CD4-positive, alpha-beta T cell treated with Interleukin-17A for 1 hour (primary cell): Measurements from ENCODE around the gene C11orf58.
A peak's percentile ranks its signal among the peaks of the same experiment; 100 is the strongest.

Experiments
- DNase-seq: peaks from one replicate; pipeline ENCODE4 v3.0.0-alpha.2; 2020

The C11orf58 gene

DNA sequence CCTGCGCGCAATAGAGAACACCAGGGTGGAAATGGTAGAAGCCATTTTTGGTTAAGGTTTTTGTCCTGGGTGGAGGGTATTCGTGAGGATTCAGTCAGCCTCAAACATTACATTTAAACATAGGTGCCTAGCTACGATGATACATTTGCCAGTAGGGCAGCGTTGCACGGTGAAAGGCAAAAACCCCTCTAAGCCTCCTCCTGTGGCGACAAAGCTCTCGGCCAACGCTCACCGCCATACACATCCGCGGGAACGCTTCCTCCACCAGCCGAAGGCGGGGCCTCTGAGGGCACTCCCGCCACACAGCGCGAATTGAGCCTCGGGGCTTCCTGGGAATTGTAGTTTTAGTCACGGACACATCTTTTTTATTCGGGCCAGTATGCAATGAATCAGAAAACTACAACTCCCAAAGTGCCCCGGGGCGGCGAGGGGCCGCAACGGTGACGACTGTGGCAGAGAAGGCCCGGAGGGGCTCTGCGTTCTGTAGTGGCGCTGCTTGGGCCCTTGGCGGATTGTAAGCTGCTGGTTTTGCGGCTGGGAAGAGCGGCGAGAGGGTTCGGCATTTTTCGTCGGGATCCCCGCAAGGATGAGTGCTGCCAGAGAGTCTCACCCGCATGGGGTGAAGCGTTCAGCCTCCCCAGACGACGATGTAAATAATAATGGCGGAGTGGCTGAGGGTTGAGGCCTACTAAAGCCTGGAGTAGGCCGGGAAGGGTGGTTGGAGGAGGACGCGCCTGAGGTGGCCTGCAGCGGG lies at the start of gene C11orf58:
Gene C11orf58 (plus strand): TSS at position 455 of the 754 bp plus-strand sequence. CDS start 132 bp downstream, at position 587.
- DNase-seq: peak; percentile 99

DNA sequence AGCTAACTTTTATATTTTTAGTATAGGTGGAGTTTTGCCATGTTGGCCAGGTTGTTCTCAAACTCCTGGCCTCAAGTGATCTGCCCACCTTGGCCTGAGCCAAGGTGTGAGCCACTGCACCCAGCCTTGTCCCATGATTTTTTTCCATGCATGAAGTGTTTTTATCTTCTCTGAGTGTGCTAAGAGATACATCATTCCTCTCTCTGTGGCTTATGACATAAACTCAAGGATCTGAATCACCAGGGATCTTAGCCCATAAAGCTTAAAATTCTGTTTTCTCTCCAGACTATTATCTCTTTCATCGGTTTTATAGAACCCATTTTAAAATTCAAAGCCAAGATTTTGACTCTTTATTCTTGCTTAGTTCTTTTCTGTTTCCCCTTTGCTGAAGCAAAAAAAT lies 48.4 kb upstream of the C11orf58 start:
- no peak for DNase-seq

DNA sequence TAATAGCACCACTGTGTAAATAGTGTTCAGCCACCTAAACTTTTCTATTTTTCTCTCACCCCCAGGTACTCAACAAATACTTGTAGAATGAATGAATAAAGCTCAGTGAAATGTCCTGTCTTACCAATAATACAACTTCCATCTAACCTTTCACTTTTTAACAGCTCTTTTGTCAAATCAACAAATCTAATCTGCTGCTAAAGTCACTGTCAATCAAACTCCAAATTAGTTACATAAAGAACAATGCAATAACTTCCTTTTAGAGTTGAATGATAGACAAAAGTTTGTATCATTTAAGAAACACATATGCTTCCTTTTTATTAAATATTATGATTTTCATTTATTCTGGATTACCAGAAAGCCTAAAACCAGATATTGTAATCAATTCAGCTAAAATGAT lies 34.7 kb upstream of the C11orf58 start:
- DNase-seq: no peak

DNA sequence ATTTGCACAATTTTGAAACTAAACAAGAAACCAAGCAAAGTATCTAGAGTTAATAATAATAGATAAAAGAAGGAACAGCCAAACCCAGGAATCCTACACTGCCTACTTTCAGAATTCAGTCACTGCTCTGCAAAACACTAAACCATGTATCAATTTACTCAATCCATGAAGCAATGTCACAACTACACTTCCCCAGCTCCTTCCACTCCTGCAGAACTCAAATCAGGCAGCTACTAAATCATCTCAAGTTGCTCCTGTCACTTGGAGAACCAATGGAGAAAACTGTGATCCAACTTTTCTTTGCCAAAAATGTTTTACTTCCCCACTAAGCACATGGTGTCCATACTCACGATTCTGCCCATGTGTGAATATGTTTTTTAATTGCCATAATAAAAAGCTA lies 24.9 kb upstream of the C11orf58 start:
- no peak for DNase-seq

DNA sequence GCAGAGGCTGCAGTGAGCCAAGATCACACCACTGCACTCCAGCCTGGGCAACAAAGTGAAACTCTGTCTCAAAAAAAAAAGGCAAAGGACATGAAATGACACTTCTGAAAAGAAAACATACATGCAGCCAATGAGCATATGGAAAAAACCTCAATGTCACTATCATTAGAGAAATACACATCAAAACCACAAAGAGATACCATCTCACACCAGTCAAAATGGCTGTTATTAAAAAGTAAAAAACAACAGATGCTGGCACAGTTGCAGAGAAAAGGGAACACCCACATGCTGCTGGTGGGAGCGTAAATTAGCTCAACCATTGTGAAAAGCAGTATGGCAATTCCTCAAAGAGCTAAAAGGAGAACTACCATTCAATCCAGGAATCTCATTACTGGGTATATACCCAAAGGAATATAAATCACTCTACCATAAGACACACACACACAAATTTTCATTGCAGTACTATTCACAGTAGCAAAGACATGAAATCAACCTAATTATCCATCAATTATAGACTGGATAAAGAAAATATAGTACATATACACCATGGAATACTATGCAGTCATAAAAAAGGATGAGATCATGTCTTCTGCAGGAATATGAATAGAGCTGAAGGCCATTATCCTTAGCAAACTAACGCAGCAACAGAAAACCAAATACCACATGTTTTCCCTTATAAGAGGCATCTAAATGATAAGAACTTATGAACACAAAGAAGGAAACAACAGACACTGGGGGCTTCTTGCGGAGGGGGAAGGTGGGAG lies 15.7 kb upstream of the C11orf58 start:
- no peak for DNase-seq

DNA sequence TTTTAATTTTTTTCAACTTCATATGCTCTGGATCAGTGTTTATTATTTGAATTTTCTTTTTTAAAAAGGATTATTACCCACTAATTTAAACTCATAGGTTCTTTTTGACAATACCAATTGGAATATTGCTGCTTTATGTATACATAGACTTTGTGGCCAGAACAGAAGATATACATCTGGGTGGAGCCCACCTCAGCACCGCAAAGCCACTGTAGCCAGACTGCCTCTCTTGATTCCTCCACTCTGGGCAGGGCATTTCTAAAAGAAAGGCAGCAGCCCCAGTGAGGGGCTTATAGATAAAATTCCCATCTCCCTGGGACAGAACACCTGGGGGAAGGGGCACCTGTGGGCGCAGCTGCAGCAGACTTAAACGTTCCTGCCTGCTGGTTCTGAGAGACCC lies 10.6 kb upstream of the C11orf58 start:
- no peak for DNase-seq

DNA sequence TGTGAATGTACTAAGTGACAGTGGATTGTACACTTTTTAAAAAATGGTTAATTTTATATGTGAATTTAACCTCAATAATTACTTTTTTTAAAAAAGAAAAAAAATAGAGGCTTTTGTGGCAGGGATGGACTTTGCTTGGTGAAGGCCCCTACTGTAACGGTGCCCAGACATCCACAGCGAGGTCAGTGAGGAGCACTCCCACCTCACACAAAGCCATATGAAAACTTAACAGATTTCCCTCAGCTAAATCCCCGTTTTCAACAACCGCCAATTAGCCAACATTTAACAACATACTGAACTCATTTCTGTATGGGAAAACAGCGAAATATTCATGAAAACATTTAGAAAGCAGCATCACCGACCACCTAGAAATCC lies 642 bp upstream of the C11orf58 start:
- DNase-seq: no peak

DNA sequence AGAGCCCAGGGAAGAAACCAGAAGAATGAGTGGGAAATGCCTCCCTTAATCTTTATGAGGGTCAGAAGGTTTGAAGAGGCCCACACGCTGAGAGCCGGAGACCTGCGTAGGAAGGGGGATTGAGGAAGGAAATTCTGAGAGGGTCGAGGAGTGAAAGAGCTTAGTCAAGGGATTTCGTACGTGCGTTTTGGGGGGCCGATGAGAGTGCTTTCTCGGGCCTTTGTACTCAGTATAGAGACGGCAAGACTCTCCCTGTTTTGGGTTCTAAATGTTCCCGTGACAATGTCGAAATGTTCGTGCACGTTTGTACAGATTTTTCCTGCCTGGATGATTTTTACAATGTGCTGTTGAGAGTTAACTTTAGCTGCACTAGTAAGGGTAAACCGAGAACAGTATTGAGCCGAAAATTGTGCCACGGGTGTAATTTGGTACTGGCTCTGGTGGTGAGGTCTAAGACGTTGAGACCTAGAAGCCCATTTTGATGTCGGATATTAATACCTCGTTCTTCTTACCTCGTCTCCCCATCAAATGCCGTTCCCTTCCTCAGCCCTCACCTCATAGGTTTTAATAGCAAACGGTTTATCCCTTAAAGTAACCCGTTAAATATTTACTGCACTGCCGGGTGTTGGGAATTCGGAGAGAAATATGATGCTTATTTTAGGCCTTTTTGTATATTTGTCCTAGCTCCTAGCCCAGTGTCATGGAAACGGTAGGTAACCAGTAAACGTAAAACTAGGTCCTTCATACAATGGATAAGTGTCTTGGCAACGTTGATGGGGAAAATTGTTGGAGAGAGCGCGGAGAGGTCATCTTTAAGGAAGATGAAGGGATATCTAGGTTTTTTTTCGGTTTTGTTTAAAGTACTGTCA lies 734 bp downstream of the C11orf58 start:
- DNase-seq: peak; percentile 45

DNA sequence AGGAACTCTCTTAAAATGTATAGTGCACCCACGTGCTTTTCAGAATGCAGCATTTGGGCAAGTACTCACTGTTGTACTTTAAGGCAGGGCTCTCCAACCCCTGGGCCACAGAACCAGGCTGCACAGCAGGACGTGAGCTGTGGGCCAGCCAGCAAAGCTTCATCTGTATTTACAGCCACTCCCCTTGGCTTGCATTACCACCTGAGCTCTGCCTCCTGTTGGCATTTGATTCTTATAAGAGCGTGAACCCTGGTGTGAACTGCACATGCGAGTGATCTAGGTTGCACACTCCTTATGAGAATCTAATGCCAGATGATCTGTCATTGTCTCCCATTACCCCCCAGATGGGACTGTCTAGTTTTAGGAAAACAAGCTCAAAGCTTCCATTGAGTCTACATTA lies 3.0 kb downstream of the C11orf58 start:
- DNase-seq: no peak

DNA sequence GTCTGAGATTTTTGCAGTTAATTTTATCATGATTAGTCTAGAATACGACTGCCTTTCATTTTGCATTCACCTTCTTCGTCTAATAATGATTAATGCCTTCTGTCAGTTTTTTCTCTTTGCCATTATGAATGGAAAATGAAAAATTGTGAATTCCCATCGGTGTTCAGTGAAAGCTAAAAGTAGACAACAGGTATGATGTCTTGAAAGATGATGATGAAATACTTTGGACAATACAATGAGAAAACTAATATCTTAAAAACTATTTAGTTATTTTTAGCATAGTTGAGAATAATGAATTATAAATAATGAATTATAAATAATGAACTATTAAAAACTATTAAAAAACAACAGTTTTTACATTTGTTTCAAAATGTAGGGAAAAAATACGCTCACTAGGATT lies 5.0 kb downstream of the C11orf58 start:
- DNase-seq: no peak

DNA sequence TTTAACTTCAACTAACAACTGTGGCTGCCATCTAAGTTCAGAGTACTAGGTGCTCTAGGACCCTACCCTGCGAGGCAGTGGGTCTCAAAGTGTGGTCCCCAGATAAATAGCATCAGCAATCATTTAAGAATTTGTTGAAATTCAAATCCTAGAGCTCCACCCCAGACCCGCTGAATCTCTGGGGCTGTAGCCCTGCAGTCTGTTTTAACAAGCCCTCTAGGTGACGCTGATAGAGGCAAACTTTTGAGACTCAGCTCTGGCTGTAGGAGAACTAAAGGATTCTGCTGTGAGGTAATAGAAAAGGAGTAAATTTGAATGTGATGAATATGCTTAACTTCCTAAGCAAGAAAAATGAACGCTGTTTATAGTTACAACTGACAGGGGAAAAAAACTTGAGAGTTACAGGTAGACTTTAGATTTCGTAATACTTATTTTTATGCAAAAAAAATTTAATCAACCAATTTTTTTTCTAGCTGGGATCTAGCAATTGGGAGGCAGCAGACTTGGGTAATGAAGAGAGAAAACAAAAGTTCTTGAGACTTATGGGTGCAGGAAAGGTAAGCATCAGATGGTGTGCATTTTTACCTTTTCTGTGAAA lies 5.8 kb downstream of the C11orf58 start:
- DNase-seq: no peak

DNA sequence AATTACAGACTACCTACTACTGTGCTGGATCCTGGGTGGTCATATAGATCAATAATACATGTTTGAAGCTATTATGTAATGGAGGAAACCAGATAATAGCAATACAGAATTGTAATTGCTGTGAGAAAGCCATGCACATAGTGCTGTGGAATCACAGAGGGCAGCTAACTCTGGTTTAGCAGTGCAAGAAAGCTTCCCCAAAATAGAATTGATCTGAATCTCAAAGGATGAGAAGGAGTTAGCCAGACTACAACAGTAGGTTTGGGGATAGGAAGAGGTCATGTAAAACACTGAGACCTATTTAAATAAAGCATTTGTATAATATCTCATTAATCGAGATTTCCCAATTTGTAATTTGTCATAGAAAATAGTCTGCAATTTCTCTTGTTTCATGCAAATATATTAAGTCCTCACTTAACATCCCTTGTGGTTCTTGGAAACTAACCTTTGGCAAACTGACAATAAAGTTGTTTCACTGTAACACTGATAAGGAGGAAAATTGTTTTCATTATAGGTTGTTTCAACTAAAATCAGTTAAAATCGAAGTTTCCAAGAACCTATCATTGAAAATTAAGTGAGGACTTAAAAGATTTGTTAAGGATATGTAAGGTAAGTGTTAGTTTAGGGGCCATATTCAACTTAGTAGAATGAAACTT lies 7.6 kb downstream of the C11orf58 start:
- no peak for DNase-seq

DNA sequence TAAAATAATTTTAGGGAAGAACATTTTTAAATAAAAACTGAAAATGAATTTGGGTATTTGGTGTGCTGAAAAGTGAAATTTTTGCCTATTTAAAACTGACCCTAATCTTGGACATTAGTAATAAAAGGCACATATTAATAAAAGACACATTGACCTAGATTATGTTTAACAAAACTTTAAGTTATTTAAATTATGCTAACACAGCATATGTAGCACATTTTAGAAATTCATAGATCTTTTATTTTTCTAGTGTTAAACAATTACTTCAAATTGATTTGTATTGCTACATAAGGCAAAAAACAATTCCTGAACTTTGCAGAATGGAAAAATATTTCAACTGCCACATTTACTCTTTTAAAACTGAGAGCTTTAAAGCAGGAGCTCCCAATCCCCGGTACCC lies 10.6 kb downstream of the C11orf58 start:
- no peak for DNase-seq

DNA sequence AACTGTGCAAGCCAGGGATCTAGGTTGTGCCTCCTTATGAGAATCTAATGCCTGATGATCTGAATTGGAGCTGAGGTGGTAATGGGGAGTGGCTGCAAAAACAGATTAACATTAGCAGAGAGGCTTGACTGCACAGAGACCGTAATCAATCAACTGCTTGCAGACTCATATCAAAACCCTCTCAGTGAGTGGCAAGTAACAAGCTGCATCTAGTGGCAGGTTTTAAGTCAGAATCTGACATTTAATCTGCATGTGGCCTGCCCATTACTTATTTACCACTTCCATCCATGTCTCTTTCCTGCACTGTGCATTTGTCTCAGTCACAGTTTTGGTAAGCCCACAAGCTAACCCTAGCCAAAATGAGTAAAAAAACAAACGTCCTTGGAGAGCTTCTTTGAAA lies 11.2 kb downstream of the C11orf58 start:
- no peak for DNase-seq

DNA sequence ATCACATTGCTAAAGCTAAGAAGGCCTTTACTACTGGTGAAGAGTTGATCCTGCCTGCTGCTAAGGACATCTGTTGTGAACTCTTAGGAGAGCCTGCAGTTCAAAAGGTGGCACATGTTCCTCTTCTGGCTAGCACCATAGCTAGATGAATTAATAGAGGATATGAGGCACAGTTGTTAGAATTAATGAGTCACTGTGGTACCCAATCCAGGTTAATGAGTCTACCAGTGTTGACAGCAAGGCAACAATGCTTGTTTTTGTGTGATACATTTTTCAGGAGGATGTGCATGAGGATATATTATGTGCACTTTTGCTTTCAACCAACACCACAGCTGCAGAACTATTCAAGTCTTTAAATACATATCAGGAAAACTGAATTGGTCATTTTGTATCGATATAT lies 12.0 kb downstream of the C11orf58 start:
- DNase-seq: no peak

DNA sequence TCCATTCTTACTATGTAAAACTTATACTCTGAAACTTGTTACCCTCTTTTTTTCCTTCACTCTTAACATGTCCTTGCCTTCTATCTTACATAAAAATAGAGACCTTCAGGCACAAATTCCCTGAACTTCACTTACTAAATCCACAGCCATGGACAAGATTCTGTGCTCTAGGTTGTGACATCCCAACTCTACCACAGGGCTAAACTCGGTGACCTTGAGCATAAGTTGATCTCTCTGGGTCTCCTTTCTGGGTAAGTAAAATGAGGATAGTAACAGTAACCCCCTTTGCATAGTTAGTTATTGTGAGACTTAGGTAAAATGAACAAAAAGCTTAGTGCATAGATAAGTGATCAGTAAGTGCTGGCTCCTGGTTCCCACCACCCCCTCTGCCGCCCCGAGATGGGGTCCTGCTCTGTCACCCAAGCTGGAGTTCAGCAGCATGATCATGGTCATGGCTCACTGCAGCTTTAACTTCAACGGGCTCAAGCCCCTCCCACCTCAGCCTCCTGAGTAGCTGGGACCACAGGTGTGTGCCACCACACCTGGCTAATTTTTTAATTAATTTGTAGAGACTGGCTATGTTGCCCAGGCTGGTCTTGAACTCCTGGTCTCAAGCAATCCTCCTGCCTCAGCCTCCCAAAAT lies 20.1 kb downstream of the C11orf58 start:
- no peak for DNase-seq

DNA sequence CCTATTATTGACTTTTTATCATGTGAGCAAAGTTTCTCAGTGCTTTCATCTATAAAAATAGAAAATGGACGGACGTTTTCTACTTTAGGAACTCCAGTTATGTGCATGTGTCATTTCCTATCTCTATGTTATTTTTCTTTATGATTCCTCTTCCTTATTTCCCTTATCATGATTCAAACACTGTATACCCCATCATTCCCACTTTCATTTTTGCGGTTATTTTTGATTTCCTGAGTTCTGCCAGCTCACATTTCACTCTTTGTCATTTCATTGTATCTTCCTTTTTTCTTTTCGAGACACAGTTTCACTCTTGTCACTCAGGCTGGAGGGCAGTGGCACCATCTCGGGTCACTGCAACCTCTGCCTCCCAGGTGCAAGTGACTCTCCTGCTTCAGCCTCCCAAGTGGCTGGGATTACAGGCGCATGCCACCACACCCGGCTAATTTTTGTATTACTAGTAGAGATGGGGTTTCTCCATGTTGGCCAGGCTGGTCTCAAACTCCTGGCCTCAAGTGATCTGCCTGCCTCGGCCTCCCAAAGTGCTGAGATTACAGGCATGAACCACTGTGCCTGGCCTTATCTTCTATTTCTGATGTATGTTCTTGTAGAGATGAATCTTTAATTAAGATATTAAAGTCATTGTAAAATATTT lies 21.5 kb downstream of the C11orf58 start:
- DNase-seq: no peak

DNA sequence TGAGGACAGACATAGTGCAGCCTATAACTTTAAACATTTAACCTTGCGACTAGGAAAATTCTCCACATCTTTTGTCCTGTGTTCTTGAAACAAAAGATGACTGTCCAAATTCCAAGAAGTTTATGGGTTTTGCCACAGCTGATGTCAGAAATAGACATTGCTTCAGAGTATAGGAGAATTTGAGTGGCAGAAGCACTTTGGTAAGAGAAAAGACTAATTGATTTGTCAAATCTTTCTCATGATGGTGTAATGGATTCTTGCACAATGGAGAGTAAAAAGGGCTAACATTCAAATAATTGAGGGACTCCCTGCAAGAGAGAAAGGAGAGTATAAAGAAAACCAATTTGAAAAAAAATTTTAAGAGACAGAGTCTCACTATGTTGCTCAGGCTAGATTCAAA lies 25.3 kb downstream of the C11orf58 start:
- no peak for DNase-seq

DNA sequence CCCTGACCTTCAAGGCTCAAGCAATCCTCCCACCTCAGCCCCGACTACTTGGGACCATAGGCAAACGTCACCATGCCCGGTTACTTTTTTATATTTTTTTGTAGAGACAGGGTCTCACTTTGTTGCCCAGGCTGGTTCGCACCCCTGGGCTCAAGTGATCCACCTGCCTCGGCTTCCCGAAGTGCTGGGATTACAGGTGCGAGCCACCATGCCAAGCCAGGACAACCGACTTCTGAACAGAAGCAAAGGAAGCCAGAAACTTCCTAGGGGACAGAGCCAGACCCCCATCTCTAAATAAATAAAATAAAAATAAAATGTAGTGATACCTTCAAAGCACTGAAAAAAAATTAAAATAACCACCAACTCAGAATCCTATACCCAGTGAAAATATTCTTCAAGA lies 26.4 kb downstream of the C11orf58 start:
- DNase-seq: no peak

DNA sequence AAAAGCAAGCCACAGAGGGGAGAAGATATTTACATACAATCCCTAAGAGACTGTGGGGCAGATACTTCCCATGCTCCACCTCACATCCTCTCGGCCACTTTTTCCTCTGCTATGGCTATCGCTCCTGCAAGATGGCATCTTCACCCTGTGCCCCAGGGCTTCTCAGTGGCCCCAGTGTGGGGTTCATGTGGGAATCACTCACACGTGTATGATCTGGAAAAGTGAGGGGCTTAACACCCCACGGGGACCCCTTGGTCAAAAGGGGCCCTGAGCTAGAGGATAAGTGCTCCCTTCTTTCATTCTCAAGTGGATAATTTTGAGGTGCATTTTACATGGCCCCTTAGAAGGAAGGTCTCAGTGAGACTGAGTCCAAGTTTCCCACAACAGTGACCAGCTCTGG lies 28.7 kb downstream of the C11orf58 start:
- no peak for DNase-seq

DNA sequence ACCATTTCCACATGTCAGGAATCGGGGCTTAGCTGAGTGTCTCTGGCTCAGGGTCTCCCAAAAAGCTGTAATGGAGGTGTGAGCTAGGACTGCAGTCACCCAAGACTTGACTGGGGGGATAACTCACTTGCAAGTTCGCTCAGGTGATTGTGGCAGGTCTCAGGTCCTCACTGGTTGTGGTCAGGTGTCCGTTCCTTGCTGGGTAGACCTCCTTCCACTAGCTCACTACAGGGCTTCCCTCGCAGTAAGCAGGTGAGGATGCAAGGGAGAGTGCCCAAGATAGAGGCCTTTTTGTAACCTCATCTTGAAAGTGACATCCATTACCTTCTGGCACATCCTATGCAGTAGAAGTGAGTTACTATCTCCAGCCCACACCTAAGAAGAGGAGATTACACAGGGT lies 29.5 kb downstream of the C11orf58 start:
- DNase-seq: no peak

DNA sequence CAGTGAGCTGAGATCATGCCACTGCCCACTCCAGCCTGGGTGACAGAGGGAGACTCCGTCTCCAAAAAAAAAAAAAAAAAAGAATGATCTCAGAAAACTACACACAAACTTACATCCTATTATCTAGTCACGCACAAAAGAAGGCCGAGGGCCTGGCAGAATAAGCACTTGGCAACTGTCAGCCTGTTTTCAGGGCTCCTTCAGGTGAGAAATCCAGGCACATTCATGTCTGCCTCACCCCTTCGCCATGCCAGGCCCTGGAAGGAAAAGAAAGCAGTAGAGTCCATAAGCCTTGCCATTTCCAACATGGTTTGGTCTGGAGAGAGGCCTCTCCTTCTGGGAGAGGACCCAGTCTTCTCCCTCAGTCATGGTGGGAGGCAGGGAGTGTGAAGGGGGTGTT lies 30.9 kb downstream of the C11orf58 start:
- DNase-seq: no peak
